Osteocyte (in vitro differentiated cells): ENCODE measurements around the gene BPTF. TPM values are rescaled to one million over a fixed set of nuclear protein-coding genes. Genes with fewer than 3 reads are reported as not detected.
"Not testable (repeated sequence)": the region's sequence is repeated elsewhere in the genome, so short reads cannot be mapped to it uniquely, and the experiment has no call there.

Source experiments
- DNase-seq: peaks from one replicate; pipeline ENCODE4 v3.0.0; 2021; ENCODE audit warnings: mixed read lengths; ENCODE audit not compliant: unreplicated experiment; ENCODE audit errors: extremely low spot score
- H3K27ac Mint-ChIP-seq: one replicate; pipeline ENCODE4 v1.8.0; 2021; ENCODE audit warnings: mild to moderate bottlenecking, mixed read lengths; ENCODE audit not compliant: unreplicated experiment
- H3K27me3 Mint-ChIP-seq: one replicate; pipeline ENCODE4 v1.8.0; 2021; ENCODE audit warnings: mixed read lengths; ENCODE audit not compliant: unreplicated experiment
- H3K36me3 Mint-ChIP-seq: one replicate; pipeline ENCODE4 v1.8.0; 2021; ENCODE audit warnings: mixed read lengths; ENCODE audit not compliant: unreplicated experiment
- H3K4me1 Mint-ChIP-seq: one replicate; pipeline ENCODE4 v1.8.0; 2021; ENCODE audit warnings: mixed read lengths; ENCODE audit not compliant: unreplicated experiment
- H3K4me3 Mint-ChIP-seq: one replicate; pipeline ENCODE4 v1.8.0; 2021; ENCODE audit warnings: mild to moderate bottlenecking, moderate library complexity, mixed read lengths; ENCODE audit not compliant: unreplicated experiment
- H3K9me3 Mint-ChIP-seq: one replicate; pipeline ENCODE4 v1.8.0; 2021; ENCODE audit warnings: mixed read lengths; ENCODE audit not compliant: unreplicated experiment
- CTCF ChIP-seq: fragments of 200-600 bp; sonication (generic); IDR thresholded peaks from 2 replicates; pipeline ENCODE4 v1.5.0; 2021; ENCODE audit warnings: antibody characterized with exemption, mild to moderate bottlenecking, moderate library complexity
- total RNA-seq: library from RNA; stranded (reverse); gene quantifications from 2 replicates; pipeline ENCODE4 v1.2.1, GENCODE V29; 2021

BPTF gene
- total RNA-seq, 1 donor from 2014 or later = 95.7 TPM

GRCh38 chr17:68021963-68022362, 196.7 kb downstream of the BPTF start:
- H3K4me3 Mint-ChIP-seq = peak overlapping the region; percentile 14
- H3K27ac Mint-ChIP-seq = no peak overlapping the region
- no peak for DNase-seq
- no peaks in the 10 kb centered on the region for H3K27me3 Mint-ChIP-seq
- no peaks in the 10 kb centered on the region for H3K9me3 Mint-ChIP-seq
- TF ChIP-seq CTCF = no peak
- H3K36me3 Mint-ChIP-seq = no peaks in the 10 kb centered on the region
- peaks cover 6% of the 10 kb centered on the region for H3K4me1 Mint-ChIP-seq

- DNase-seq, H3K27ac Mint-ChIP-seq, H3K9me3 Mint-ChIP-seq, H3K36me3 Mint-ChIP-seq, H3K27me3 Mint-ChIP-seq, H3K4me1 Mint-ChIP-seq, H3K4me3 Mint-ChIP-seq: not testable (repeated sequence)
Observed at GRCh38 chr17:68022547-68022946, 197.2 kb downstream of the BPTF start.

- Mint-ChIP-seq H3K27ac (no peak overlapping the region), H3K27me3 (no peaks in the 10 kb centered on the region), H3K36me3 (no peaks in the 10 kb centered on the region), H3K9me3 (no peaks in the 10 kb centered on the region), H3K4me1 (peaks cover 8% of the 10 kb centered on the region), H3K4me3 (no peak overlapping the region)
- DNase-seq = no peak
- TF ChIP-seq CTCF = no peak
Observed at GRCh38 chr17:68029512-68030215, 204.4 kb downstream of the BPTF start.

Other genes starting within 250 kb of the BPTF start
- gene NOL11, start 107.6 kb upstream of the BPTF start, total RNA-seq = 30.1 and 32.2 TPM in 2 replicates
- 12.2 TPM in 2 replicates for gene C17orf58, start 171.0 kb downstream of the BPTF start, total RNA-seq
- gene KPNA2, start 210.2 kb downstream of the BPTF start, total RNA-seq = 95.0 and 102 TPM in 2 replicates